ENCODE data around the gene TRIP12.
"Not testable (repeated sequence)": the region's sequence is repeated elsewhere in the genome, so short reads cannot be mapped to it uniquely, and the experiment has no call there.

TRIP12 gene

DNA sequence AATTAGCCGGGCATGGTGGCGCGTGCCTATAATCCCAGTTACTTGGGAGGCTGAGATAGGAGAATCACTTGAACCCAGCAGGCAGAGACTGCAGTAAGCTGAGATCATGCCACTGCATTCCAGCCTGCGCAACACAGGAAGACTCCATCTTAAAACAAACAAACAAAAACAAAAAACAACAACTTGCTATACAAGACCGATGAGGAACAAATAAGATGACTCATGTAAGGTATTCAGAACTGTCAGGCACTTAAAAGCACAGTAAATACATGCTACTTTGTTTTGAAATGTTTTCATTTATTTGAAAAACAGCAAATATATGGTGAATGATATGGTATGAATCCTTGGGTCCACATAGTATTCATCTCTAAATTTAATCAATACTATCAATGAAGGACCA lies 66.7 kb downstream of the TRIP12 start:
- no peak for ATAC-seq
- TF ChIP-seq ARNTL (CRISPR knock-in tag; IDR thresholded peaks at IDR 0.05; ENCODE audit: borderline replicate concordance, low read depth) = no peak
- no peak for TF ChIP-seq RARB (CRISPR knock-in tag; IDR thresholded peaks at IDR 0.05)
- no peak for TF ChIP-seq ZC3H10 (CRISPR knock-in tag; IDR thresholded peaks at IDR 0.05)
- no peak for TF ChIP-seq ESRRG (CRISPR knock-in tag; IDR thresholded peaks at IDR 0.05)
- TF ChIP-seq TOX (CRISPR knock-in tag; IDR thresholded peaks at IDR 0.05; ENCODE audit: borderline replicate concordance) = no peak
- no peak for TF ChIP-seq SNAI2 (CRISPR knock-in tag; IDR thresholded peaks at IDR 0.05)
- no peak for TF ChIP-seq ZNF8 (CRISPR knock-in tag; IDR thresholded peaks at IDR 0.05)
- TF ChIP-seq ISL1 (CRISPR knock-in tag; IDR thresholded peaks at IDR 0.05) = no peak
- TF ChIP-seq ZNF70 (CRISPR knock-in tag; IDR thresholded peaks at IDR 0.05) = no peak

DNA sequence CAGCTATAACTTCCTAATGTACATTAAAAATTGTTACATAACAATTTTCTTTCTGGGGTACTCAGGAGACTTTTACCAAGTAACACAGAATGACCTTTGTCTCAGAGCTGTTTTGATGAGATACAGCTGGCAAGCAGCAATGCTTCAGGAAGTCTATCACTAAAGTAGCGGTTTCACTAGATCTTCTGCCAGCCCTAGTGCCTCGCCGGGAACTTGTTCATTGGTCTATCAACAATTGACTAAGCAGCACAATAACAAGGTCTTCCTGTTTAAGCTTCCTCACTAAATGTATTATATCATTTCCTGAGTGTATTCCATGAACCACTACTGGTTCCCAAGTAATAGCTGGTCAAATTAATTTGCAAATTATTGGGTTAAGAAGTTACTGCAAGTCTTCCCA lies 69.2 kb downstream of the TRIP12 start:
- no peak for ATAC-seq
- TF ChIP-seq, protein P1, sequence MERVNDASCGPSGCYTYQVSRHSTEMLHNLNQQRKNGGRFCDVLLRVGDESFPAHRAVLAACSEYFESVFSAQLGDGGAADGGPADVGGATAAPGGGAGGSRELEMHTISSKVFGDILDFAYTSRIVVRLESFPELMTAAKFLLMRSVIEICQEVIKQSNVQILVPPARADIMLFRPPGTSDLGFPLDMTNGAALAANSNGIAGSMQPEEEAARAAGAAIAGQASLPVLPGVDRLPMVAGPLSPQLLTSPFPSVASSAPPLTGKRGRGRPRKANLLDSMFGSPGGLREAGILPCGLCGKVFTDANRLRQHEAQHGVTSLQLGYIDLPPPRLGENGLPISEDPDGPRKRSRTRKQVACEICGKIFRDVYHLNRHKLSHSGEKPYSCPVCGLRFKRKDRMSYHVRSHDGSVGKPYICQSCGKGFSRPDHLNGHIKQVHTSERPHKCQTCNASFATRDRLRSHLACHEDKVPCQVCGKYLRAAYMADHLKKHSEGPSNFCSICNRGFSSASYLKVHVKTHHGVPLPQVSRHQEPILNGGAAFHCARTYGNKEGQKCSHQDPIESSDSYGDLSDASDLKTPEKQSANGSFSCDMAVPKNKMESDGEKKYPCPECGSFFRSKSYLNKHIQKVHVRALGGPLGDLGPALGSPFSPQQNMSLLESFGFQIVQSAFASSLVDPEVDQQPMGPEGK (CRISPR knock-in tag; IDR thresholded peaks at IDR 0.05; ENCODE audit: borderline replicate concordance) = no peak
- TF ChIP-seq SNAI2 (CRISPR knock-in tag; IDR thresholded peaks at IDR 0.05) (no peak), ZFP30 (CRISPR knock-in tag; IDR thresholded peaks at IDR 0.05) (no peak), GLIS3 (CRISPR knock-in tag; IDR thresholded peaks at IDR 0.05) (no peak), TCF4 (CRISPR knock-in tag; IDR thresholded peaks at IDR 0.05; ENCODE audit: borderline replicate concordance) (no peak), ISL1 (CRISPR knock-in tag; IDR thresholded peaks at IDR 0.05) (no peak)
- TF ChIP-seq, protein P2, sequence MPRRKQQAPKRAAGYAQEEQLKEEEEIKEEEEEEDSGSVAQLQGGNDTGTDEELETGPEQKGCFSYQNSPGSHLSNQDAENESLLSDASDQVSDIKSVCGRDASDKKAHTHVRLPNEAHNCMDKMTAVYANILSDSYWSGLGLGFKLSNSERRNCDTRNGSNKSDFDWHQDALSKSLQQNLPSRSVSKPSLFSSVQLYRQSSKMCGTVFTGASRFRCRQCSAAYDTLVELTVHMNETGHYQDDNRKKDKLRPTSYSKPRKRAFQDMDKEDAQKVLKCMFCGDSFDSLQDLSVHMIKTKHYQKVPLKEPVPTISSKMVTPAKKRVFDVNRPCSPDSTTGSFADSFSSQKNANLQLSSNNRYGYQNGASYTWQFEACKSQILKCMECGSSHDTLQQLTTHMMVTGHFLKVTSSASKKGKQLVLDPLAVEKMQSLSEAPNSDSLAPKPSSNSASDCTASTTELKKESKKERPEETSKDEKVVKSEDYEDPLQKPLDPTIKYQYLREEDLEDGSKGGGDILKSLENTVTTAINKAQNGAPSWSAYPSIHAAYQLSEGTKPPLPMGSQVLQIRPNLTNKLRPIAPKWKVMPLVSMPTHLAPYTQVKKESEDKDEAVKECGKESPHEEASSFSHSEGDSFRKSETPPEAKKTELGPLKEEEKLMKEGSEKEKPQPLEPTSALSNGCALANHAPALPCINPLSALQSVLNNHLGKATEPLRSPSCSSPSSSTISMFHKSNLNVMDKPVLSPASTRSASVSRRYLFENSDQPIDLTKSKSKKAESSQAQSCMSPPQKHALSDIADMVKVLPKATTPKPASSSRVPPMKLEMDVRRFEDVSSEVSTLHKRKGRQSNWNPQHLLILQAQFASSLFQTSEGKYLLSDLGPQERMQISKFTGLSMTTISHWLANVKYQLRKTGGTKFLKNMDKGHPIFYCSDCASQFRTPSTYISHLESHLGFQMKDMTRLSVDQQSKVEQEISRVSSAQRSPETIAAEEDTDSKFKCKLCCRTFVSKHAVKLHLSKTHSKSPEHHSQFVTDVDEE (CRISPR knock-in tag; IDR thresholded peaks at IDR 0.05) = no peak
- TF ChIP-seq, protein P3, sequence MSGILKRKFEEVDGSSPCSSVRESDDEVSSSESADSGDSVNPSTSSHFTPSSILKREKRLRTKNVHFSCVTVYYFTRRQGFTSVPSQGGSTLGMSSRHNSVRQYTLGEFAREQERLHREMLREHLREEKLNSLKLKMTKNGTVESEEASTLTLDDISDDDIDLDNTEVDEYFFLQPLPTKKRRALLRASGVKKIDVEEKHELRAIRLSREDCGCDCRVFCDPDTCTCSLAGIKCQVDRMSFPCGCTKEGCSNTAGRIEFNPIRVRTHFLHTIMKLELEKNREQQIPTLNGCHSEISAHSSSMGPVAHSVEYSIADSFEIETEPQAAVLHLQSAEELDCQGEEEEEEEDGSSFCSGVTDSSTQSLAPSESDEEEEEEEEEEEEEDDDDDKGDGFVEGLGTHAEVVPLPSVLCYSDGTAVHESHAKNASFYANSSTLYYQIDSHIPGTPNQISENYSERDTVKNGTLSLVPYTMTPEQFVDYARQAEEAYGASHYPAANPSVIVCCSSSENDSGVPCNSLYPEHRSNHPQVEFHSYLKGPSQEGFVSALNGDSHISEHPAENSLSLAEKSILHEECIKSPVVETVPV (CRISPR knock-in tag; IDR thresholded peaks at IDR 0.05) = no peak
- TF ChIP-seq, protein P4, sequence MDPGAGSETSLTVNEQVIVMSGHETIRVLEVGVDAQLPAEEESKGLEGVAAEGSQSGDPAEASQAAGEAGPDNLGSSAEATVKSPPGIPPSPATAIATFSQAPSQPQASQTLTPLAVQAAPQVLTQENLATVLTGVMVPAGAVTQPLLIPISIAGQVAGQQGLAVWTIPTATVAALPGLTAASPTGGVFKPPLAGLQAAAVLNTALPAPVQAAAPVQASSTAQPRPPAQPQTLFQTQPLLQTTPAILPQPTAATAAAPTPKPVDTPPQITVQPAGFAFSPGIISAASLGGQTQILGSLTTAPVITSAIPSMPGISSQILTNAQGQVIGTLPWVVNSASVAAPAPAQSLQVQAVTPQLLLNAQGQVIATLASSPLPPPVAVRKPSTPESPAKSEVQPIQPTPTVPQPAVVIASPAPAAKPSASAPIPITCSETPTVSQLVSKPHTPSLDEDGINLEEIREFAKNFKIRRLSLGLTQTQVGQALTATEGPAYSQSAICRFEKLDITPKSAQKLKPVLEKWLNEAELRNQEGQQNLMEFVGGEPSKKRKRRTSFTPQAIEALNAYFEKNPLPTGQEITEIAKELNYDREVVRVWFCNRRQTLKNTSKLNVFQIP (CRISPR knock-in tag; IDR thresholded peaks at IDR 0.05; ENCODE audit: borderline replicate concordance, low read depth) = no peak

DNA sequence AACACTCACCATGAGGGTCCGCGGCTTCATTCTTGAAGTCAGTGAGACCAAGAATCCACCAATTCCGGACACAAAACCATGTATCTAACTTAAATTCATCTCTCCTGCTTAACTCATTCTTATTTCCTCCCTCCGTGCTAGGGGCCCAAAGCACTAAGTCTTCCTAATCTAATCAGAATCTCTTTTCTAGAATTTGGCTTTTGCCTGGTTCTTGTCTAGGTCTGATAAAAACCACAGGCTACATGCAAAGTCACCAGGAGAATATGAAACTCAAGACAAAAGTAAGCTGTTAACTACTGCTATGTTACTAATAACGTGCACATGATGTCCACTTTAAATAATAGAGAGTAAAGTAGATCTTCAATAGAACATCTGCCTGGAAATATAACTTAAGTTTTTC lies 69.9 kb downstream of the TRIP12 start:
- no peak for ATAC-seq
- no peak for TF ChIP-seq ISL1 (CRISPR knock-in tag; IDR thresholded peaks at IDR 0.05)
- no peak for TF ChIP-seq ZC3H10 (CRISPR knock-in tag; IDR thresholded peaks at IDR 0.05)
- no peak for TF ChIP-seq ESRRG (CRISPR knock-in tag; IDR thresholded peaks at IDR 0.05)
- TF ChIP-seq, protein P2 (CRISPR knock-in tag; IDR thresholded peaks at IDR 0.05) = no peak
- TF ChIP-seq RARB (CRISPR knock-in tag; IDR thresholded peaks at IDR 0.05) = no peak
- no peak for TF ChIP-seq SNAI2 (CRISPR knock-in tag; IDR thresholded peaks at IDR 0.05)
- no peak for TF ChIP-seq TOX (CRISPR knock-in tag; IDR thresholded peaks at IDR 0.05; ENCODE audit: borderline replicate concordance)
- TF ChIP-seq ZFP30 (CRISPR knock-in tag; IDR thresholded peaks at IDR 0.05) = no peak
- TF ChIP-seq GLIS3 (CRISPR knock-in tag; IDR thresholded peaks at IDR 0.05) = no peak
- no peak for TF ChIP-seq OSR1 (CRISPR knock-in tag; IDR thresholded peaks at IDR 0.05)
- no peak for TF ChIP-seq CSDC2 (CRISPR knock-in tag; IDR thresholded peaks at IDR 0.05)
- TF ChIP-seq ZNF8 (CRISPR knock-in tag; IDR thresholded peaks at IDR 0.05) = no peak
- TF ChIP-seq, protein P3 (CRISPR knock-in tag; IDR thresholded peaks at IDR 0.05) = no peak
- TF ChIP-seq ZFP3 (CRISPR knock-in tag; IDR thresholded peaks at IDR 0.05) = no peak
- no peak for TF ChIP-seq PPARA (CRISPR knock-in tag; IDR thresholded peaks at IDR 0.05; ENCODE audit: borderline replicate concordance)

DNA sequence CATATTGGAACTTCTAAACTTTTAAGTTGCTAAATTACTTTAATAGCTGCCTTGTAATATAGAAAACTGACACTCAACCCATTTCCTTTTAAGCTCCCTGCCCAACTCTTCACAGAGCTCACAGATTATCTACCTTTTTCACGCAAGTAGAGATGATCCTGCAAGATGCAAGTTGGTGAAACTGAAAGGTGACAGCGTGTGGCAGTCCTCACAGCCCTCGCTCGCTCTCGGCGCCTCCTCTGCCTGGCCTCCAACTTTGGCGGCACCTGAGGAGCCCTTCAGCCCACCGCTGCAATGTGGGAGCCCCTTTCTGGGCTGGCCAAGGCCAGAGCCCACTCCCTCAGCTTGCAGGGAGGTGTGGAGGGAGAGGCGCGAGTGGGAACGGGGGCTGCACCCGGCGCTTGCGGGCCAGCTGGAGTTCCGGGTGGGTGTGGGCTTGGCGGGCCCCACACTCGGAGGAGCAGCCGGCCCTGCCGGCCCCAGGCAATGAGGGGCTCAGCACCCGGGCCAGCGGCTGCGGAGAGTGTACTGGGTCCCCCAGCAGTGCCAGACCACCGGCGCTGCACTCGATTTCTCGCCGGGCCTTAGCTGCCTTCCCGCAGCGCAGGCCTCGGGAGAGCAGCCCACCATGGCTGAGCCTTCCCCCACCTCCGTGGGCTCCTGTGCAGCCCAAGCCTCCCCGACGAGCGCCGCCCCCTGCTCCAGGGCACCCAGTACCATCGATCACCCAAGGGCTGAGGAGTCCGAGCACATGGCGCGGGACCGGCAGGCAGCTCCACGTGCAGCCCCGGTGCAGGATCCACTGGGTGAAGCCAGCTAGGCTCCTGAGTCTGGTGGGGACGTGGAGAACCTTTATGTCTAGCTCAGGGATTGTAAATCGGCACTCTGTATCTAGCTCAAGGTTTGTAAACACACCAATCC lies 71.2 kb downstream of the TRIP12 start:
- not testable (repeated sequence) for ATAC-seq

All from SK-N-SH treated with all-trans-retinoic acid at 6 μM for 48 hours (cell line).